ENCODE measurements around the gene NUB1.

- TF ChIP-seq CTCF (IDR thresholded peaks at IDR 0.05; ENCODE audit: low read depth, low read length, poor library complexity, severe bottlenecking) = no peak
- TF ChIP-seq EZH2phosphoT487 (IDR thresholded peaks at IDR 0.05; ENCODE audit: borderline replicate concordance, low read length) = no peak
These were observed 21.6 kb downstream of the NUB1 start for GRCh38 chr7:151363182-151363581.
